Prostate gland (tissue), 2 donors: Measurements from ENCODE around the gene GPR173.

Experiments used
- POLR2A ChIP-seq: fragments of 450-650 bp; IDR thresholded peaks from one replicate; pipeline ENCODE4 v1.6.1; 2016; ENCODE audit warnings: antibody characterized with exemption, mild to moderate bottlenecking
- TF ChIP-seq, protein P1 (sequence below), 4 experiments: fragments of 200-600 bp in 2 of 4; fragments of 450-650 bp in 2 of 4; sonication (generic) in 2 of 4; IDR thresholded peaks; 1 replicate in 3 of 4; 2 replicates in 1 of 4; pipeline ENCODE4 v1.5.1; 2016 to 2019; ENCODE audit warnings: antibody characterized with exemption in 4 of 4, mild to moderate bottlenecking in 2 of 4, moderate library complexity in 2 of 4

DNA sequence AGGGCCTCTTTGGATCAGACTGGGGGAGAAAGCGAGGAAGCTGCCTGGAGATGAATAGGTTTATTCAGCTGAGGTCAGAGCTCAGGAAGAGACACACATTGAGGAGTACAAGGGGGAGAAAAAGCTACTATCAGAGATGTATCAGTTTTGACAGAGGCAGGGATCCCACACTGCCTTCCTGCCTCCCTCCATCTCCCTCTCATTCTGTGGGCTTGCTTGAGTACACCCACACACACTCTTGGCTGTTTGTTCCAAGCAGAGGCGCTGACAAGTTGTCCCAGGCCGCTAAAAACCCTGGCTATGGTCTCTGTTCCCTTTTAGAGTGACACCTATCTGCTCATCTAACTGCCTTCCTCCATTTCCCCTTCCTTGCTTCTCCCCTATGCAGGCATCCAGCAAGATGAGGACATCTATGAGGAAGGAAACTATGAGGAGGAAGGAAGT, 38.8 kb downstream of the GPR173 start:
- TF ChIP-seq POLR2A, result no peak
- TF ChIP-seq, protein P1, sequence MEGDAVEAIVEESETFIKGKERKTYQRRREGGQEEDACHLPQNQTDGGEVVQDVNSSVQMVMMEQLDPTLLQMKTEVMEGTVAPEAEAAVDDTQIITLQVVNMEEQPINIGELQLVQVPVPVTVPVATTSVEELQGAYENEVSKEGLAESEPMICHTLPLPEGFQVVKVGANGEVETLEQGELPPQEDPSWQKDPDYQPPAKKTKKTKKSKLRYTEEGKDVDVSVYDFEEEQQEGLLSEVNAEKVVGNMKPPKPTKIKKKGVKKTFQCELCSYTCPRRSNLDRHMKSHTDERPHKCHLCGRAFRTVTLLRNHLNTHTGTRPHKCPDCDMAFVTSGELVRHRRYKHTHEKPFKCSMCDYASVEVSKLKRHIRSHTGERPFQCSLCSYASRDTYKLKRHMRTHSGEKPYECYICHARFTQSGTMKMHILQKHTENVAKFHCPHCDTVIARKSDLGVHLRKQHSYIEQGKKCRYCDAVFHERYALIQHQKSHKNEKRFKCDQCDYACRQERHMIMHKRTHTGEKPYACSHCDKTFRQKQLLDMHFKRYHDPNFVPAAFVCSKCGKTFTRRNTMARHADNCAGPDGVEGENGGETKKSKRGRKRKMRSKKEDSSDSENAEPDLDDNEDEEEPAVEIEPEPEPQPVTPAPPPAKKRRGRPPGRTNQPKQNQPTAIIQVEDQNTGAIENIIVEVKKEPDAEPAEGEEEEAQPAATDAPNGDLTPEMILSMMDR (IDR thresholded peaks at IDR 0.05), result no peak
